GM21367 (cell line): ENCODE results near the gene DNAJC2.
"Not testable (repeated sequence)": the region's sequence is repeated elsewhere in the genome, so short reads cannot be mapped to it uniquely, and the experiment has no call there.

Experiments used
- ATAC-seq: cut with Tn5 transposase; IDR thresholded peaks from one replicate; pipeline ENCODE4 v1.9.1; 2021; ENCODE audit not compliant: unreplicated experiment

DNAJC2 gene

GRCh38 chr7:103343758-103344452 lies 662 bp downstream of the DNAJC2 start:
- peak; percentile 2 for ATAC-seq

- ATAC-seq: no peak
These were observed 1.2 kb downstream of the DNAJC2 start for GRCh38 chr7:103343332-103343731.

- ATAC-seq: no peak
These were observed 3.1 kb downstream of the DNAJC2 start for GRCh38 chr7:103341466-103341865.

GRCh38 chr7:103338864-103339263 lies 5.7 kb downstream of the DNAJC2 start:
- ATAC-seq: no peak

- ATAC-seq: no peak
These were observed 7.8 kb downstream of the DNAJC2 start for GRCh38 chr7:103336761-103337160.

GRCh38 chr7:103325744-103326143 lies 18.8 kb downstream of the DNAJC2 start:
- no peak for ATAC-seq

- ATAC-seq: no peak
These were observed 27.6 kb downstream of the DNAJC2 start for GRCh38 chr7:103317009-103317408.

GRCh38 chr7:103316380-103316941 lies 28.1 kb downstream of the DNAJC2 start:
- no peak for ATAC-seq

GRCh38 chr7:103314852-103315251 lies 29.7 kb downstream of the DNAJC2 start:
- ATAC-seq: no peak

GRCh38 chr7:103307503-103308231 lies 36.9 kb downstream of the DNAJC2 start:
- no peak for ATAC-seq

- ATAC-seq: no peak
These were observed 43.1 kb downstream of the DNAJC2 start for GRCh38 chr7:103301441-103301840.

- ATAC-seq: no peak
These were observed 44.9 kb downstream of the DNAJC2 start for GRCh38 chr7:103299660-103300059.

GRCh38 chr7:103297837-103298179 lies 46.8 kb downstream of the DNAJC2 start:
- peak; percentile 26 for ATAC-seq

- ATAC-seq: peak; percentile 94
These were observed 47.4 kb downstream of the DNAJC2 start, which contains the start of gene PMPCB for GRCh38 chr7:103296901-103297836. PMPCB (plus strand) TSS chr7:103297435; CDS start chr7:103297460, 25 bp downstream.

GRCh38 chr7:103293526-103293925 lies 51.0 kb downstream of the DNAJC2 start:
- ATAC-seq: no peak

GRCh38 chr7:103292122-103292521 lies 52.4 kb downstream of the DNAJC2 start:
- ATAC-seq: no peak

- not testable (repeated sequence) for ATAC-seq
These were observed 61.7 kb downstream of the DNAJC2 start for GRCh38 chr7:103282802-103283427.

- not testable (repeated sequence) for ATAC-seq
These were observed 63.8 kb downstream of the DNAJC2 start for GRCh38 chr7:103280803-103281155.

- ATAC-seq: peak; percentile 87
These were observed 64.4 kb downstream of the DNAJC2 start for GRCh38 chr7:103279963-103280802.

GRCh38 chr7:103279636-103279962 lies 65.0 kb downstream of the DNAJC2 start:
- ATAC-seq: peak; percentile 46
